Measurements from ENCODE around the gene RBM47. TPM values are rescaled to one million over a fixed set of nuclear protein-coding genes. Genes with fewer than 3 reads are reported as not detected.
A peak's percentile ranks its signal among the peaks of the same experiment; 100 is the strongest.

Gene RBM47
- total and polyA plus RNA-seq, 2 of the 4 experiments (the other 2 are of a cell fraction) = 0.44 to 1.1 TPM

DNA sequence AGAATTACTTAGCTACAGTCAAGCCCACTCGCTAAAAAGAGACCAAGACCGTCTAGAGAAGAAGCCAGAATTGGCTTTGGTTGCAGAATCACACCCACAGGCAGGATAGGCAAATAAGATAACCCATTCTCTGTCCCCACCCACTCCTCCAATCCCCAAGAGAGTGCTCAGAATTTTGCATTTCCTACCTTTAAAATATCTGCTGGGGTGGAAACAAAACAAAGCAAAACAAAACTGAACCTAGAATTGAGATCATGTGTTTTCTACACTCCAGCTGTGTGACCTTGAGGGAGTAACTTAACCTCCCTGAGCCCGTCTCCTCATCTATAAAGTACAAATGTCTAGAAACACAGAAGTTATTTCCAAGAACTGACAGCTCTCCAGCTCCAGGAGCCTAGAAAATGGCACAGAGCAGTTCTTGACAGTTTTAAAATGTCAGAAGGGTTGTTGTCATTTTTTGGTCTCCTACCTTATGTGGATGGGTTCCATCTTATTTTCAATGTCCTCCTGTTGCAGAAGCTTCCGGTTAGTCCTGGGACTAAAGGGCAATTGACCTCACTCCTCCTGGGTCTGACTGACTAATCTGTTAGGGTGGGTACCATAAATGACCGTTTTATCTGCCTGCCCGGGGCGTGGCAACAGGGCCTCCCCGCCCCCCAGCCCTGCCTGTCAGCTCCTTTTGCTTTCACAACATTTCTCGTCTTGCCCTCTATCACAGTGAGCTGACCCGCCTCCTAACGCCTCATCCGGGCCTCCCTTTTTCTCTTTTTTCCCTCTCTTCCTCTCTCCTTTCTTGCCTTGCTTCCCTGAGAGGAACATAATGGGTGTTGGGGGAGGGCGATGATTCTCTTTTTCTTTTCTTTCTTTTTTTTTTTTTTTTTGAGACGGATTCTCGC lies 114.0 kb downstream of the RBM47 start:
- H3K4ac ChIP-seq (ENCODE audit: low read depth, low read length) = no peak overlapping the region
- no peak overlapping the region for H3K18ac ChIP-seq (ENCODE audit: low read depth, low read length)
- CTCF ChIA-PET = no interaction called here
- H2AK5ac ChIP-seq (ENCODE audit: low read depth, low read length) = no peak overlapping the region
- no CpG with 5 or more reads among the region's 15 CpGs for WGBS, 2 experiments (ENCODE audit: extremely low coverage in 2 of 2, insufficient read length in 1 of 2)
- H2BK120ac ChIP-seq (ENCODE audit: low read depth, low read length) = no peak overlapping the region
- no peak overlapping the region for H3K23ac ChIP-seq (ENCODE audit: low read depth, low read length)
- dilution Hi-C loops (cut with HindIII; ENCODE audit: low sequenced_read_pairs, unreplicated experiment) = no loop called here
- H2BK15ac ChIP-seq (ENCODE audit: low read depth, low read length) = no peak overlapping the region
- in situ Hi-C loops (cut with MboI; ENCODE audit: low sequenced_read_pairs) = no loop called here
- H4K91ac ChIP-seq (ENCODE audit: insufficient read depth, low read depth, low read length) = no peak overlapping the region
- H2AFZ ChIP-seq (replicated peaks; ENCODE audit: low read length, poor library complexity) = peak overlapping the region; percentile 76
- H2BK5ac ChIP-seq (ENCODE audit: low read depth, low read length, poor library complexity, severe bottlenecking) = no peak overlapping the region
- no peak; the same call in 1 of the 2 replicates for ATAC-seq (ENCODE audit: low read depth)
- no peaks in the 10 kb centered on the region for H3K4me1 ChIP-seq (ENCODE audit: control insufficient read depth, insufficient read depth, low read length)
- POLR2A ChIA-PET (ENCODE audit: unreplicated experiment) = interaction anchor here (0.7 kb wide), 1 partner anchor 11 kb away, joined by 6 read pairs; no protein-coding TSS in a partner anchor
- H3K56ac ChIP-seq (ENCODE audit: extremely low read depth, insufficient read depth, low read length) = no peak overlapping the region
- no peak overlapping the region for H3K4me2 ChIP-seq (ENCODE audit: low read depth, low read length)
- no peaks in the 10 kb centered on the region for H3K9me1 ChIP-seq (ENCODE audit: insufficient read depth, low read length)
- no peaks in the 10 kb centered on the region for H4K20me1 ChIP-seq (ENCODE audit: insufficient read depth, low read length)
- no peaks in the 10 kb centered on the region for H3K9me3 ChIP-seq (ENCODE audit: control insufficient read depth, insufficient read depth, low read length)
- H4K8ac ChIP-seq (ENCODE audit: low read depth in 2 of 2, low read length in 2 of 2) = no peak overlapping the region
- H2AK9ac ChIP-seq (replicated peaks; ENCODE audit: low read depth, low read length, poor library complexity) = no peak overlapping the region
- H3K4me3 ChIP-seq (ENCODE audit: insufficient read depth, low read depth, low read length) = no peak overlapping the region
- no peaks in the 10 kb centered on the region for H3K27me3 ChIP-seq (ENCODE audit: control insufficient read depth, insufficient read depth, low read length)
- no peak overlapping the region for H3K14ac ChIP-seq (replicated peaks; ENCODE audit: low read depth, low read length)
- BruUV-seq (replicated peaks) = no TSS peak
- H3K27ac ChIP-seq (ENCODE audit: insufficient read depth, low read length) = no peak overlapping the region
- no peak overlapping the region for H2BK20ac ChIP-seq (ENCODE audit: low read depth, low read length)
- no peak for DNase-seq
- TF ChIP-seq CHD1 (IDR thresholded peaks at IDR 0.05; ENCODE audit: low read depth, low read length) = no peak
- TF ChIP-seq CEBPB (IDR thresholded peaks at IDR 0.05; ENCODE audit: low read depth, low read length) = no peak
- TF ChIP-seq MAFK (IDR thresholded peaks at IDR 0.05; ENCODE audit: low read depth, low read length) = no peak
- no peak for TF ChIP-seq RCOR1 (IDR thresholded peaks at IDR 0.05; ENCODE audit: insufficient replicate concordance, low read length)
- TF ChIP-seq NFE2L2 (IDR thresholded peaks at IDR 0.05; ENCODE audit: low read depth, low read length) = no peak
- TF ChIP-seq RAD21 (IDR thresholded peaks at IDR 0.05; ENCODE audit: low read length) = no peak
- no peak for TF ChIP-seq POLR2A (IDR thresholded peaks at IDR 0.05; ENCODE audit: low read depth, low read length)
- no peak for TF ChIP-seq ELK1 (IDR thresholded peaks at IDR 0.05; ENCODE audit: borderline replicate concordance, low read depth, low read length)
- TF ChIP-seq, protein P1, sequence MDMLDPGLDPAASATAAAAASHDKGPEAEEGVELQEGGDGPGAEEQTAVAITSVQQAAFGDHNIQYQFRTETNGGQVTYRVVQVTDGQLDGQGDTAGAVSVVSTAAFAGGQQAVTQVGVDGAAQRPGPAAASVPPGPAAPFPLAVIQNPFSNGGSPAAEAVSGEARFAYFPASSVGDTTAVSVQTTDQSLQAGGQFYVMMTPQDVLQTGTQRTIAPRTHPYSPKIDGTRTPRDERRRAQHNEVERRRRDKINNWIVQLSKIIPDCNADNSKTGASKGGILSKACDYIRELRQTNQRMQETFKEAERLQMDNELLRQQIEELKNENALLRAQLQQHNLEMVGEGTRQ (IDR thresholded peaks at IDR 0.05; ENCODE audit: low read depth, low read length) = no peak
- H4K5ac ChIP-seq (ENCODE audit: low read depth, low read length) = no peak overlapping the region
- no peak overlapping the region for H3K9ac ChIP-seq (ENCODE audit: low read depth, low read length)
- no peaks in the 10 kb centered on the region for H3K36me3 ChIP-seq (ENCODE audit: control insufficient read depth, insufficient read depth, low read length)
- H3K79me1 ChIP-seq (ENCODE audit: low read depth in 1 of 2, low read length in 2 of 2) = no peaks in the 10 kb centered on the region
- intact Hi-C loops (cut with micrococcal nuclease) = no loop called here
